PC-3 (cell line): Measurements from ENCODE around the gene PARM1.

Experiments
- EZH2 ChIP-seq: fragments of 300-600 bp; sonication (generic); IDR thresholded peaks from one replicate; pipeline ENCODE4 v1.6.1; 2017; ENCODE audit warnings: antibody characterized with exemption, mild to moderate bottlenecking, low read length; ENCODE audit not compliant: unreplicated experiment
- TF ChIP-seq, protein P1 (sequence below): fragments of 300-600 bp; sonication (generic); conservative IDR thresholded peaks from 2 replicates; pipeline ENCODE4 v1.5.1; 2017; ENCODE audit warnings: antibody characterized with exemption, low read depth, mild to moderate bottlenecking, low read length

DNA sequence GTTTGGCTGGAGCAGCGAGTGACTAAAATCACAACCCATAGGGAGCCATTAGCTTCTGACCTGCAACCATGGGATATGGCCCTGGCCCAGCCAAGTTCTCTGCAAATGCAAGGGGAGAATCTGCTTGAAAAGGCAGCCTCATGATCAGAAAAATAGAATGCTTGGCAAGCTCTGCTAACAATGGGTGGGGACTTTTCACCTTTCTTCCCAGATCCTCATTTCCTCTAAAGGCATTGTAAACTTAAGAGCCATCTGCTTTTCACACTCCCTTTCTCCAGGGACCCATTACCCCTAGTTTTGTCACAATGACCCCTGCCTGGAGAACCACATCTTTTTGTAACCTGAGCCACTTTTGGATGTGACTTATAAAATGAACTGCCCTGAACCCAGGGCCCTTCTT is 104.3 kb downstream of the PARM1 start:
- TF ChIP-seq, protein P1, sequence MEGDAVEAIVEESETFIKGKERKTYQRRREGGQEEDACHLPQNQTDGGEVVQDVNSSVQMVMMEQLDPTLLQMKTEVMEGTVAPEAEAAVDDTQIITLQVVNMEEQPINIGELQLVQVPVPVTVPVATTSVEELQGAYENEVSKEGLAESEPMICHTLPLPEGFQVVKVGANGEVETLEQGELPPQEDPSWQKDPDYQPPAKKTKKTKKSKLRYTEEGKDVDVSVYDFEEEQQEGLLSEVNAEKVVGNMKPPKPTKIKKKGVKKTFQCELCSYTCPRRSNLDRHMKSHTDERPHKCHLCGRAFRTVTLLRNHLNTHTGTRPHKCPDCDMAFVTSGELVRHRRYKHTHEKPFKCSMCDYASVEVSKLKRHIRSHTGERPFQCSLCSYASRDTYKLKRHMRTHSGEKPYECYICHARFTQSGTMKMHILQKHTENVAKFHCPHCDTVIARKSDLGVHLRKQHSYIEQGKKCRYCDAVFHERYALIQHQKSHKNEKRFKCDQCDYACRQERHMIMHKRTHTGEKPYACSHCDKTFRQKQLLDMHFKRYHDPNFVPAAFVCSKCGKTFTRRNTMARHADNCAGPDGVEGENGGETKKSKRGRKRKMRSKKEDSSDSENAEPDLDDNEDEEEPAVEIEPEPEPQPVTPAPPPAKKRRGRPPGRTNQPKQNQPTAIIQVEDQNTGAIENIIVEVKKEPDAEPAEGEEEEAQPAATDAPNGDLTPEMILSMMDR = no peak
- TF ChIP-seq EZH2 = no peak
